ENCODE data around the gene TMEM130. TPM values are rescaled to one million over a fixed set of nuclear protein-coding genes. Genes with fewer than 3 reads are reported as not detected.

The TMEM130 gene
- total RNA-seq, 1 experiment from 2014 or later, result 1.7 TPM

- no peak overlapping the region for H4K5ac ChIP-seq (ENCODE audit: insufficient read length, low read depth, low read length)
- H3K23ac ChIP-seq (ENCODE audit: insufficient read length, low read depth, low read length), result no peak overlapping the region
- H3K18ac ChIP-seq (ENCODE audit: insufficient read length, low read depth, low read length), result no peak overlapping the region
- Mint-ChIP-seq H3K36me3 (ENCODE audit: insufficient read depth in 1 of 3, low read depth in 3 of 3) (no peaks in the 10 kb centered on the region), H3K27ac (no peak overlapping the region), H3K4me1 (peaks cover 3 to 16% of the 10 kb centered on the region in 2 experiments), H3K4me3 (no peak overlapping the region), H3K9me3 (no peaks in the 10 kb centered on the region), H3K27me3 (ENCODE audit: low read depth) (peaks cover 37% of the 10 kb centered on the region)
- no peaks in the 10 kb centered on the region for H3K79me1 ChIP-seq (ENCODE audit: insufficient read depth, low read depth, low read length, poor library complexity, severe bottlenecking)
- H3T11ph ChIP-seq (ENCODE audit: low read length), result no peak overlapping the region
- peaks cover 9% of the 10 kb centered on the region for H3K23me2 ChIP-seq (ENCODE audit: insufficient read length, low read depth, low read length, poor library complexity, severe bottlenecking)
- no peak overlapping the region for H4K8ac ChIP-seq (replicated peaks; ENCODE audit: insufficient read length, low read depth, low read length)
- no peaks in the 10 kb centered on the region for H3K9me3 ChIP-seq (ENCODE audit: control insufficient read depth, low read depth, low read length)
- H3K4me2 ChIP-seq (ENCODE audit: insufficient read depth, insufficient read length, low read length), result no peak overlapping the region
- H2BK20ac ChIP-seq (ENCODE audit: low read depth, low read length, poor library complexity, severe bottlenecking), result no peak overlapping the region
- no peak overlapping the region for H3K4ac ChIP-seq (ENCODE audit: low read depth, low read length)
- peaks cover 12% of the 10 kb centered on the region; the same call in 1 of the 2 replicates for H3K27me3 ChIP-seq (ENCODE audit: insufficient read depth, low read length)
- no peak overlapping the region for H3K14ac ChIP-seq (ENCODE audit: insufficient read depth, low read length)
- TF ChIP-seq, protein P1, sequence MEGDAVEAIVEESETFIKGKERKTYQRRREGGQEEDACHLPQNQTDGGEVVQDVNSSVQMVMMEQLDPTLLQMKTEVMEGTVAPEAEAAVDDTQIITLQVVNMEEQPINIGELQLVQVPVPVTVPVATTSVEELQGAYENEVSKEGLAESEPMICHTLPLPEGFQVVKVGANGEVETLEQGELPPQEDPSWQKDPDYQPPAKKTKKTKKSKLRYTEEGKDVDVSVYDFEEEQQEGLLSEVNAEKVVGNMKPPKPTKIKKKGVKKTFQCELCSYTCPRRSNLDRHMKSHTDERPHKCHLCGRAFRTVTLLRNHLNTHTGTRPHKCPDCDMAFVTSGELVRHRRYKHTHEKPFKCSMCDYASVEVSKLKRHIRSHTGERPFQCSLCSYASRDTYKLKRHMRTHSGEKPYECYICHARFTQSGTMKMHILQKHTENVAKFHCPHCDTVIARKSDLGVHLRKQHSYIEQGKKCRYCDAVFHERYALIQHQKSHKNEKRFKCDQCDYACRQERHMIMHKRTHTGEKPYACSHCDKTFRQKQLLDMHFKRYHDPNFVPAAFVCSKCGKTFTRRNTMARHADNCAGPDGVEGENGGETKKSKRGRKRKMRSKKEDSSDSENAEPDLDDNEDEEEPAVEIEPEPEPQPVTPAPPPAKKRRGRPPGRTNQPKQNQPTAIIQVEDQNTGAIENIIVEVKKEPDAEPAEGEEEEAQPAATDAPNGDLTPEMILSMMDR (conservative IDR thresholded peaks at IDR 0.05), result no peak
- no peak overlapping the region for H3K9ac ChIP-seq (ENCODE audit: extremely low read depth, insufficient read length, low read length)
- no peaks in the 10 kb centered on the region for H3K79me2 ChIP-seq (ENCODE audit: insufficient read depth, low read length)
- no peak for DNase-seq
- H3K4me1 ChIP-seq (ENCODE audit: insufficient read depth, low read length), result no peaks in the 10 kb centered on the region
- no peak overlapping the region for H2BK120ac ChIP-seq (ENCODE audit: low read depth, low read length, poor library complexity, severe bottlenecking)
- no peak overlapping the region for H2AK5ac ChIP-seq (ENCODE audit: insufficient read length, low read length)
- H2AFZ ChIP-seq (ENCODE audit: low read length), result no peak overlapping the region
- no peak overlapping the region for H2BK5ac ChIP-seq (ENCODE audit: insufficient read length, low read length)
- H2BK12ac ChIP-seq (ENCODE audit: insufficient read length, low read depth, low read length), result no peak overlapping the region
- no peak overlapping the region for H3K56ac ChIP-seq (ENCODE audit: insufficient read length, low read depth, low read length)
- no peaks in the 10 kb centered on the region for H4K20me1 ChIP-seq (ENCODE audit: control insufficient read depth, insufficient read depth, insufficient read length)
- WGBS (ENCODE audit: extremely low coverage, insufficient read length, low lambda C conversion rate), result no CpG with 5 or more reads among the region's 14 CpGs
- H3K27ac ChIP-seq (ENCODE audit: insufficient read length, low read depth, low read length), result no peak overlapping the region
- H2BK15ac ChIP-seq (ENCODE audit: low read depth, low read length), result no peak overlapping the region
- no peak overlapping the region for H4K91ac ChIP-seq (ENCODE audit: insufficient read length, low read depth, low read length)
Observed at GRCh38 chr7:98864731-98865453, 4.9 kb downstream of the TMEM130 start.
